Small intestine (tissue), 7 donors: ENCODE measurements around the gene VWCE. TPM values are rescaled to one million over a fixed set of nuclear protein-coding genes. Genes with fewer than 3 reads are reported as not detected.

Experiments used
- DNase-seq, 2 donors: peaks; one replicate each; pipeline versions ENCODE4 v3.0.0 to v3.0.0-alpha.2; 2013
- FAIRE-seq: peaks from 2 replicates; lab custom pipeline; 2012; peaks lifted over from hg19 to GRCh38; lab: Jason Lieb, UNC
- H3K27ac ChIP-seq, 3 donors: one replicate each; pipeline ENCODE4 v1.5.1; 2013; ENCODE audit warnings: low read length in 2 of 3, mild to moderate bottlenecking in 2 of 3, control low read depth in 1 of 3, inconsistent platforms in 1 of 3, low read depth in 1 of 3, moderate library complexity in 1 of 3
- H3K27me3 ChIP-seq, 3 donors: one replicate each; pipeline ENCODE4 v1.6.1; 2013; ENCODE audit warnings: low read length in 3 of 3, inconsistent platforms in 1 of 3; ENCODE audit not compliant: control insufficient read depth in 3 of 3, insufficient read depth in 3 of 3
- H3K36me3 ChIP-seq, 3 donors: one replicate each; pipeline ENCODE4 v1.6.1; 2013; ENCODE audit warnings: low read length in 3 of 3, inconsistent platforms in 1 of 3, low read depth in 1 of 3, mild to moderate bottlenecking in 1 of 3, moderate library complexity in 1 of 3; ENCODE audit not compliant: control insufficient read depth in 3 of 3, insufficient read depth in 2 of 3
- H3K4me1 ChIP-seq, 3 donors: one replicate each; pipeline ENCODE4 v1.6.1; 2013; ENCODE audit warnings: low read length in 2 of 3, inconsistent platforms in 1 of 3, low read depth in 1 of 3, mild to moderate bottlenecking in 1 of 3, moderate library complexity in 1 of 3; ENCODE audit not compliant: control insufficient read depth in 3 of 3, insufficient read depth in 2 of 3
- H3K4me3 ChIP-seq, 3 donors: one replicate each; pipeline ENCODE4 v1.5.1; 2013; ENCODE audit warnings: low read length in 3 of 3, control low read depth in 1 of 3, inconsistent platforms in 1 of 3, low read depth in 1 of 3, mild to moderate bottlenecking in 1 of 3, moderate library complexity in 1 of 3
- H3K9me3 ChIP-seq, 2 donors: one replicate each; pipeline ENCODE4 v1.6.1; 2013; ENCODE audit warnings: low read depth in 1 of 2, low read length in 1 of 2; ENCODE audit not compliant: control insufficient read depth in 2 of 2, insufficient read depth in 1 of 2
- WGBS, 3 donors: extraction: QIAGEN DNeasy Blood & Tissue Kit; methylation state at CpG; one replicate each; pipeline ENCODE4 v1.1.7; 2013; 5-methylcytosine and 5-hydroxymethylcytosine counted together
- polyA plus RNA-seq, 4 donors: library from polyadenylated mRNA; stranded (reverse) in 3 of 4; unstranded in 1 of 4; fragments of 200-250 nt in 3 of 4; fragments of 120-200 nt in 1 of 4; gene quantifications; one replicate each; pipeline versions ENCODE4 v1.2.1 to v1.2.3, GENCODE V29; 2013
- donor health status: healthy with polysubstance abuse.
- donor health status: control.
- donor health status: control.
- donor health status: Bipolar disorder and iron deficiency.
- donor health status: healthy.

Gene VWCE
- polyA plus RNA-seq, 4 donors = 0.67 to 3.2 (median 2.1) TPM

DNA sequence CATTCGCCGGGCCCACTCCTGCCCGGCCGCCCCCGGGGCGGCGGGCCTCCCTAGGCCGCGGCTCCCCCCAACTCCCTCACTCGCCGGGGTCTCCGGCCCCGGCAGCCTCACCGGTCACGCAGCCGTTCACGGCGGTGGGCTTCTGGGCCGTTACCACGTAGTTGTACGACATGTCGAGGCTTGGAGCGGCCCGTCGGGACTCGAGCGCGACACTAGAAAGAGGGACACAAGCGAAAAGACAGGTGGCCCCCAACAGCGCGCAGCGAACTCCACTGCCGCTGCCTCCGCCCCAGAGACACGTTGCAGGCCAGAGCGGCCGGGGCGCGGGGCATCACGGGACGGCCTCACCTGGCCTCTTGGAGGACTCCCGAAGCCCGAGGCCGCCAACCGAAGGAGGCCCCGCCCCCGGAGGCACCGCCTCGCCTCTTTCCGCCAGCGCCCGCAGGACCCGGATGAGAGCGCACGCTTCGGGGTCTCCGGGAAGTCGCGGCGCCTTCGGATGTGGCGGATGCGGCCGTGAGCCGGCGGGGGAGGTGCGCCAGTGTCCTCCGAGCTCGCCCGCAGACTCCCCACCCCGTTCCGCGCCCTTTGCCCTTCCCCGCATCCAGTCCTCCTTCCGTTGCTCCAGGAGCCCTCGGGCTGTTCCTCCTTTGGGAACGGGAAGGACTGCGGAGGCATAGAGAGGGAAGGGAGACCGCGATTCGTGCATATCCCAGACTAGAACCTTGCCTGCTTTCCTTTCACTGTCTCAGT, 37.9 kb upstream of the VWCE start, which contains the start of the genes DDB1 and TKFC:
DDB1 (minus strand) TSS at position 309 of the 753 bp plus-strand sequence; CDS start at position 172, 137 bp downstream.
TKFC (plus strand) TSS at position 432 of the 753 bp plus-strand sequence. CDS start 1,501 bp downstream, outside the sequence.
- H3K36me3 ChIP-seq = peaks cover 8 to 37% (median 9%) of the 10 kb centered on the region in 3 donors
- H3K4me3 ChIP-seq = peak within 1 kb of the TSS; percentile 72 to 99 (median 90)
- H3K27me3 ChIP-seq = no peaks in the 10 kb centered on the region
- 0% methylated on average over 75 to 80 of the region's 81 CpGs for WGBS, 3 donors
- peak within 1 kb of the TSS; percentile 84 to 94 (median 91) for H3K27ac ChIP-seq
- DNase-seq = peak; percentile 93 to 97
- FAIRE-seq = no peak
- no peaks in the 10 kb centered on the region for H3K9me3 ChIP-seq
- peaks cover 6 to 31% (median 7%) of the 10 kb centered on the region in 3 donors for H3K4me1 ChIP-seq

DNA sequence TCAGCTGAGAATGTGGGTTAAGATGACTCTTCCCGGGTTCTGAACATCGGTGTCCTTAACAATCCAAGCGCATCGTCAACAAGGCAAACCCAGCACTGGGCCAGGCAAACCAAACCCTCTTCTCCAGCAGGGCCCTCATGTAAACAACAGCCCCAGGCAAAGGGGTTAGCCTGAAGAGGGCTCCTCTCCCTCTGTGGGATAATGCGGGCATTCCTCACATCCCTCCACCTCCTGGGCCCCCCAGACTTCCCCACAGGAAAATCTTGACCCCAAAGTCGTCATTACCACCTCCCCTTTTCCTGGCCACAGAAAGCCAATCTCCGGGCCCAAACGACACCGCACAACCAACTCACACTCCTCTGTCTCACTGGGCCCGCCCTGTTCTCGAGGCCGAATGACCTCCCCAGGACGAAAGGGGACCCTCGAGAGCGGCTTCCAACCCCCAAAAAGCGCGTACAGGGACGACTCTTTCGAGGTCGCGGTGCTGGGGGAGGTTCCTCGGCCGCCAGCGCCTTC, 37.2 kb upstream of the VWCE start:
- 0% methylated on average over 23 to 24 of the region's 24 CpGs for WGBS, 3 donors
- peak overlapping the region; percentile 84 to 94 (median 91) for H3K27ac ChIP-seq
- peak; percentile 13 to 35 for DNase-seq

DNA sequence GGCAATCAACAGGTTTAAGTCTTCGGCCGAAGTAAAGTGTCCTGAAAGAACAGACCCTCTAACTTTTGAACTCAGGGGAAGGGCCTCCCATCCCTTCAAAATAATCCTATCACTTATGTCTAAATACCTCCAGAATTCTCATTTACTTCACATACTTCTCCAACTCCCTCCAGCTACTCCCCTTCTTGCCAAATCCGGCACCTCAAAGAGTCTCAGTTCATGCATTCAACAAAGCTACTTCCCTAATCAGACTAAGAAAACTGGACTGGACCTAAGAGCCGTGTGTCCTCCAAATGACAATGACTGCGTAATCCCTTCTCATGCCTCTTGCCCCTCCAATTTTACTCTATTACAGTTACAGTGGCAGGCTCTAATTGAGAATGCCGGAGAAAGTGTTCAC, 36.5 kb upstream of the VWCE start:
- Histone ChIP-seq H3K36me3 (peaks cover 8 to 31% (median 10%) of the 10 kb centered on the region in 3 donors), H3K9me3 (no peaks in the 10 kb centered on the region), H3K4me3 (peak overlapping the region in 2 of 3 donors; percentile 72 to 90), H3K4me1 (peaks cover 5 to 25% (median 7%) of the 10 kb centered on the region in 3 donors), H3K27me3 (no peaks in the 10 kb centered on the region), H3K27ac (no peak overlapping the region)
- DNase-seq (peak in 1 of 2 donors; percentile 9), FAIRE-seq (no peak)
- 51 to 63% (median 62%) methylated on average over 6 of the region's 6 CpGs for WGBS, 3 donors

More for the DNA sequence above, 37.2 kb upstream of the VWCE start:
- H3K9me3 ChIP-seq = no peaks in the 10 kb centered on the region
- H3K27me3 ChIP-seq = no peaks in the 10 kb centered on the region
- peaks cover 6 to 31% (median 7%) of the 10 kb centered on the region in 3 donors for H3K4me1 ChIP-seq
- FAIRE-seq = no peak
- H3K36me3 ChIP-seq = peaks cover 8 to 31% (median 8%) of the 10 kb centered on the region in 3 donors
- peak overlapping the region; percentile 72 to 99 (median 90) for H3K4me3 ChIP-seq

DNA sequence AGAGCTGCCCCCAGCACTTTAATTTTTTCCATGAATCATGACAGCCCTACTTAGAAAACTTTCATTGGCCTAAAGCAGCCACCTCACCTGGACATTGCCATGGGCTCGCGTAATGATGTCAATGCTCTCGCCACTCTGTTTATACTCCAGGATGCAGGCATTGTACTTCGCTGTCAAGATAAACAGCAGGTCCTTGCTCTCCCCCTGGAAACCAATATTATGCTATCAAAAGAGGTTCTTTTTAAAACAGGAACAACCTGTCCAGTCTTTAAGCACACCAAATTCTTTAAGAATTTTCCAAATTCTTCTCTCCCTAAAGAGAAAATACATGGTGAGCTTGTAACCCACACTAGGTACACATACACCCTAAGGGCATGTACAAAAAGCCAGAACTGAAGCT, 34.8 kb upstream of the VWCE start:
- Histone ChIP-seq H3K4me3 (no peak overlapping the region), H3K9me3 (no peaks in the 10 kb centered on the region), H3K27ac (no peak overlapping the region), H3K4me1 (peaks cover 4 to 12% (median 7%) of the 10 kb centered on the region in 3 donors), H3K36me3 (peaks cover 10 to 35% (median 16%) of the 10 kb centered on the region in 3 donors), H3K27me3 (no peaks in the 10 kb centered on the region)
- DNase-seq = no peak
- WGBS, 3 donors = 88 to 98% (median 91%) methylated on average over 4 of the region's 4 CpGs
- FAIRE-seq = no peak

DNA sequence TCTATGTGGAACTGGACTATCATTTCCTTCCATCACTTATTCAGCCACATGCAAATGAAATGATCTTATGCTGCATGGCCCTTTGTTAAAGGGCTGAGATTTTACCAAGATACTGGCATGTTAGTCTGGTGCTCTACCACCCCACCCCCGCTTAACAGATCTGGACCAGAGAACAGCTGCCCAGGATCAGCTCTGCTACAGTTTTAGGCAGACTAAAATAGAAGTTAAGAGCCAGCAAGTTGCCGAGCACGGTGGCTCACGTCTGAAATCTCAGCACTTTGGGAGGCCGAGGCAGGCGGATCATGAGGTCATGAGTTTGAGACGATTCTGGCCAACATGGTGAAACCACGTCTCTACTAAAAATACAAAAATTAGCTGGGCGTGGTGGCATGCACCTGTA, 33.2 kb upstream of the VWCE start:
- Histone ChIP-seq H3K4me1 (peaks cover 3 to 7% (median 4%) of the 10 kb centered on the region in 3 donors), H3K4me3 (no peak overlapping the region), H3K36me3 (peaks cover 16 to 38% (median 24%) of the 10 kb centered on the region in 3 donors), H3K27ac (no peak overlapping the region), H3K27me3 (no peaks in the 10 kb centered on the region), H3K9me3 (no peaks in the 10 kb centered on the region)
- WGBS, 3 donors = 89 to 93% (median 92%) methylated on average over 9 of the region's 9 CpGs
- FAIRE-seq = no peak
- no peak for DNase-seq

DNA sequence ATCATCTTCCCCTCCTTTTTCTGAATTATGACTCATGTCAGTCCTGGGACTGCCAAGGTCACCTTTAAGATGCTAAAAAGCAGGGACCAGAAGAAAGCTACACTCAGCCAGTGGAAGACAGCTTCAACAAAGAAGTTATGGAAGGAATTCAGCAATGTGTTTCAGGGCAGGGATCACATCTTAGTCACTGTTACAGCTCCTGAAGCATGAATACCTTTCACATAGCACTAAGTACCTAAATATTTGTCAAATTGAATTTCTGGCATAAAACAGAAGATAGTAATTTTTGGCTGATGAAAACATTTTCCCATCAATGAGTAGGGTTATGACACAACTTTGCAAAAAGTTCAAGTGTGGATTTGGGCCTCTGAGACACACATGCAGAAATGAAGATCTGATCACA, 32.6 kb upstream of the VWCE start:
- H3K4me3 ChIP-seq = no peak overlapping the region
- FAIRE-seq (no peak), DNase-seq (no peak)
- peaks cover 23 to 42% (median 30%) of the 10 kb centered on the region in 3 donors for H3K36me3 ChIP-seq
- H3K9me3 ChIP-seq = no peaks in the 10 kb centered on the region
- H3K4me1 ChIP-seq = peaks cover 3 to 7% (median 4%) of the 10 kb centered on the region in 3 donors
- H3K27me3 ChIP-seq = no peaks in the 10 kb centered on the region
- no peak overlapping the region for H3K27ac ChIP-seq

DNA sequence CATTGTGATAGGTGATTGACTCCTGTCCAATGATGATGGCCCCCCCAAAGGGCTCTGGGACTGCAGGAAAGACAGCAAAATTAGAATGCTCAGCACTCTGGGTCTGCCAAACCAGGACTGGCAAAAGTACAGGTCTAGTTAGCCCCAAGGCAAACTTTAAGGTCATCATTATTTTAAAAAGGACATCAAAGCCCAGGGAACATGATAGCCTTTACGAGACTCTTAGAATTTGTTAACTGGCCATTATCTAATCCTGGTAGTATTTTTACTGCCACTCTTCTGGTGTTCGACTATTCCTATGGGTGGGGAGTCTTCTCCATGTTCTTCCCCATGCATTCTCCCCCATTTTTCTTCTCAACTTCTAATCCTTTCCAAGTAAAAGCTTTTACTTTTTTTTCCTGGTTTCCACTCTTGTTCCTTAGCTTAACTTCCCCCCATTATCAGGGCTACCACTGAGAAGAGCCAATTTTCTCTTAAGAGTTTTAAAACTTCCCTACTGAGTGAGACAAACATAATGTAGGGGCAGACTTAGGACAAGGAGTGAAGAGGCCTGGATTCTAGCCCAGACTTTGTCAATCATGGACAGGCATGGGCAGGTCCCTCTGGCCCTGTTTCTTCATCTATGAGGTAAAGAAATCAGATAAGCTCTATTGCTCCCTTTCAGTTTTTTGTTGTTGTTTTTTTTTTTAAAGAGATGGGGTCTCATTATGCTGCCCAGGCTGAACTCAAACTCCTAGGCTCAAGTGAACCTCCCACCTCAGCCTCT, 30.7 kb upstream of the VWCE start:
- peaks cover 35 to 48% (median 41%) of the 10 kb centered on the region in 3 donors for H3K36me3 ChIP-seq
- H3K4me1 ChIP-seq = no peaks in the 10 kb centered on the region
- no peak for DNase-seq
- FAIRE-seq = no peak
- 86 to 93% (median 89%) methylated on average over 2 of the region's 2 CpGs for WGBS, 3 donors
- H3K9me3 ChIP-seq = no peaks in the 10 kb centered on the region
- H3K27ac ChIP-seq = no peak overlapping the region
- no peaks in the 10 kb centered on the region for H3K27me3 ChIP-seq
- no peak overlapping the region for H3K4me3 ChIP-seq

DNA sequence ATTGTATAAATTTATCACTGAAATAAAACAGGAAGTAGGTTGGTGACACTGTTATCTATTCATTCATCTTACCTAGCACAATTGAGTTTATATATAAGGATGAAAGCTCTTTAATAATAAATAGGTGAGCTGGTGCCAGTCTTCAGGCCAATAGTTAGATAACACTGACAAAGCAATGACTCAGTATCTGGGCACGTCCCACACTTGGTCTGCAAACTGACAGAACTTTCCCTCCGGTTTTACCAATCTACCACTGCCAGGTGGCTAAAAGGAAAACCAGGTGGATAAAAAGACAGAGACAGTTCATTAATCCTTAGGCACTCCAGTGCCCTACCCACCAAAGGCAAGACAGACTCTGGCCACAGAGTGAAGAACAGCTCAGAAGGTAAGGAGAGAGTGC, 20.1 kb upstream of the VWCE start:
- 47 to 78% (median 48%) methylated on average over 2 of the region's 2 CpGs for WGBS, 3 donors
- Histone ChIP-seq H3K9me3 (no peaks in the 10 kb centered on the region), H3K36me3 (peaks cover 30 to 71% (median 46%) of the 10 kb centered on the region in 3 donors), H3K27me3 (no peaks in the 10 kb centered on the region), H3K4me3 (no peak overlapping the region), H3K27ac (no peak overlapping the region), H3K4me1 (no peaks in the 10 kb centered on the region)
- FAIRE-seq = no peak
- DNase-seq = no peak
